OCI-LY3 (cell line): ENCODE data around the gene BTBD1.
"Not testable (repeated sequence)": the region's sequence is repeated elsewhere in the genome, so short reads cannot be mapped to it uniquely, and the experiment has no call there.

ENCODE experiments used
- H2AFZ ChIP-seq: fragments of 200-600, 300-600 bp; shearing (Covaris generic); 2 replicates; pipeline ENCODE4 v1.6.0; 2014; ENCODE audit warnings: antibody characterized with exemption, low read depth, low read length
- H3K27ac ChIP-seq: fragments of 200-600, 300-600 bp; sonication (generic); 2 replicates; pipeline ENCODE4 v1.5.1; 2014; ENCODE audit warnings: mild to moderate bottlenecking, low read length, moderate library complexity, mixed read lengths
- H3K27me3 ChIP-seq: fragments of 200-600, 300-600 bp; sonication (generic); 2 replicates; pipeline ENCODE4 v1.6.1; 2014; ENCODE audit warnings: low read depth, low read length, mixed read lengths
- H3K36me3 ChIP-seq: fragments of 200-600, 300-600 bp; sonication (generic); replicated peaks from 2 replicates; pipeline ENCODE3; 2014; ENCODE audit warnings: low read depth, low read length, mixed read lengths
- H3K4me1 ChIP-seq: fragments of 300-600, 200-600 bp; sonication (generic); 2 replicates; pipeline ENCODE4 v1.6.1; 2014; ENCODE audit warnings: low read length, mixed read lengths
- H3K4me2 ChIP-seq: fragments of 200-600, 300-600 bp; sonication (generic); 2 replicates; pipeline ENCODE4 v1.6.1; 2014; ENCODE audit warnings: low read length, mixed read lengths
- H3K4me3 ChIP-seq: fragments of 300-600, 200-600 bp; sonication (generic); 2 replicates; pipeline ENCODE4 v1.5.1; 2014; ENCODE audit warnings: antibody characterized with exemption, mild to moderate bottlenecking, low read length, moderate library complexity
- H3K79me2 ChIP-seq: fragments of 300-600, 200-600 bp; shearing (Covaris generic); 2 replicates; pipeline ENCODE4 v1.6.1; 2014; ENCODE audit warnings: mild to moderate bottlenecking, low read length, mixed read lengths
- H3K9ac ChIP-seq: fragments of 300-600, 200-600 bp; shearing (Covaris generic); 2 replicates; pipeline ENCODE4 v1.6.0; 2014; ENCODE audit warnings: mild to moderate bottlenecking, low read length, moderate library complexity
- H3K9me3 ChIP-seq: fragments of 200-600, 300-600 bp; shearing (Covaris generic); 2 replicates; pipeline ENCODE4 v1.6.1; 2014; ENCODE audit warnings: low read length, mixed read lengths; ENCODE audit not compliant: insufficient read depth
- H4K20me1 ChIP-seq: fragments of 200-600, 300-600 bp; sonication (generic); 2 replicates; pipeline ENCODE4 v1.6.1; 2016; ENCODE audit warnings: low read length, mixed read lengths; ENCODE audit not compliant: insufficient read depth
- EZH2phosphoT487 ChIP-seq: fragments of 200-600 bp; shearing (Covaris generic); IDR thresholded peaks from 2 replicates; pipeline ENCODE4 v1.6.1; 2018; ENCODE audit warnings: antibody characterized with exemption, mixed run types, low read depth
- TF ChIP-seq, protein P1 (sequence below): fragments of 200-600, 300-600 bp; sonication (generic); IDR thresholded peaks from 2 replicates; pipeline ENCODE4 v1.5.1; 2014; ENCODE audit warnings: antibody characterized with exemption, low read length, low read depth

The BTBD1 gene

DNA sequence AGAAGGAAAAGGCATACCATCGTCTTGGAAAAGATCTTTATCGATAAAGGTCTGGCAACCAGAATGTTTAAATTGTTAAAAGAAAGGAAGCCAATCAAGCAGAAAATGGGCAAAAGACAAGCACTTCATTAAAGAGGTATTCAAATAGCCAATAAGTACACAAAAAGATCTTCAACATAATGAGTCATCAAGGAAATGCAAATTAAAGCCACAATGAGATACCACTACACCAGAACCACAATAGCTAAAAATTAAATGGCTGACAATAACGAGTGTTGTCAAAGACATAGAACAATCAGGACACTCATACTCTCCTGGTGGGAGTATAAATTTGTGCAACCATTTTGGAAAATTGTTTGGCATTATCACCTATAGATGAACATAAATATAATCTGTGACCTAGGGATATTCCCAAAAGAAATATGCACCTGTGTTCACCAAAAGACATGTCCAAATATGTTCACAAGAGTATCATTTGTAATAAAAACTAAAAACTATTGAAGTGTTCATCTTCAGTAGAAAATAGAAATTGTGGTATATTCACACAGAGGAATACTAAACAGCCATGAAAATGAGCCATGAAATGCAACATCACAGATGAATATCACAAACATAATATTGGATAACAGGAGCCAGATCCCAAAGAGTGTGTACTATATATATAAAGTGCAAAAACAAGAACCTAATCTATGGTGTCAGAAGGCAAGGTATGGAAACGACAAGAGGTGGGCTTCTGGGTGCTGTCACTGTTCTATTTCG lies 14.4 kb upstream of the BTBD1 start:
- no peaks in the 10 kb centered on the region for H3K36me3 ChIP-seq
- no peaks in the 10 kb centered on the region for H4K20me1 ChIP-seq
- H3K9ac ChIP-seq, result no peak overlapping the region
- H3K27me3 ChIP-seq, result peaks cover 39% of the 10 kb centered on the region
- H3K4me1 ChIP-seq, result peaks cover 4% of the 10 kb centered on the region
- no peak overlapping the region for H3K4me2 ChIP-seq
- H2AFZ ChIP-seq, result no peak overlapping the region
- no peaks in the 10 kb centered on the region for H3K79me2 ChIP-seq
- no peaks in the 10 kb centered on the region for H3K9me3 ChIP-seq
- no peak overlapping the region for H3K4me3 ChIP-seq
- TF ChIP-seq EZH2phosphoT487, result no peak
- TF ChIP-seq, protein P1, sequence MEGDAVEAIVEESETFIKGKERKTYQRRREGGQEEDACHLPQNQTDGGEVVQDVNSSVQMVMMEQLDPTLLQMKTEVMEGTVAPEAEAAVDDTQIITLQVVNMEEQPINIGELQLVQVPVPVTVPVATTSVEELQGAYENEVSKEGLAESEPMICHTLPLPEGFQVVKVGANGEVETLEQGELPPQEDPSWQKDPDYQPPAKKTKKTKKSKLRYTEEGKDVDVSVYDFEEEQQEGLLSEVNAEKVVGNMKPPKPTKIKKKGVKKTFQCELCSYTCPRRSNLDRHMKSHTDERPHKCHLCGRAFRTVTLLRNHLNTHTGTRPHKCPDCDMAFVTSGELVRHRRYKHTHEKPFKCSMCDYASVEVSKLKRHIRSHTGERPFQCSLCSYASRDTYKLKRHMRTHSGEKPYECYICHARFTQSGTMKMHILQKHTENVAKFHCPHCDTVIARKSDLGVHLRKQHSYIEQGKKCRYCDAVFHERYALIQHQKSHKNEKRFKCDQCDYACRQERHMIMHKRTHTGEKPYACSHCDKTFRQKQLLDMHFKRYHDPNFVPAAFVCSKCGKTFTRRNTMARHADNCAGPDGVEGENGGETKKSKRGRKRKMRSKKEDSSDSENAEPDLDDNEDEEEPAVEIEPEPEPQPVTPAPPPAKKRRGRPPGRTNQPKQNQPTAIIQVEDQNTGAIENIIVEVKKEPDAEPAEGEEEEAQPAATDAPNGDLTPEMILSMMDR, result no peak
- no peak overlapping the region for H3K27ac ChIP-seq

DNA sequence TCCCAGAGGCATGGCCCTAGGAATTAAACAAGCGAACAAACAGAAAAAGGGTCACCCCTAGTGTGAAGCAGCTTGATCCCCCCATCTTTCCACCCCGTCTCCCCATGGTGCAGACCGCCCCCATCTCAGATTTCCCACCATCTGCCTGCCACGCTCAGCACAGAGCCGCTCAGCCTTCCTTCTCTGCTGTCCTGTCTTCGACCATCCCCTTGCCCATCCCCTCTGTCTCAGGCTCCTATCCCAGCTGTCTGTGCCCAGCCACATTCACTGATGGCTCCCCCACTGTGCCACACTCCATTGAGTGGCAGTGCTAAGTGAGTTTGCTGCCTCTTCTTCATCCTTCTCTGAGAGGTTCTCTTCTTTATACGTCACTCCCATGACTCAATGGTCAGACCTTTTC lies 11.7 kb upstream of the BTBD1 start:
- Histone ChIP-seq H3K27me3 (peaks cover 37% of the 10 kb centered on the region), H3K9ac (no peak overlapping the region), H2AFZ (no peak overlapping the region), H3K27ac (no peak overlapping the region), H3K4me2 (no peak overlapping the region), H3K4me3 (no peak overlapping the region), H3K4me1 (no peaks in the 10 kb centered on the region), H3K79me2 (no peaks in the 10 kb centered on the region), H3K9me3 (peaks cover under 1% of the 10 kb centered on the region; the same call in 1 of the 2 replicates), H3K36me3 (no peaks in the 10 kb centered on the region), H4K20me1 (no peaks in the 10 kb centered on the region)
- TF ChIP-seq, protein P1, result no peak
- TF ChIP-seq EZH2phosphoT487, result no peak

DNA sequence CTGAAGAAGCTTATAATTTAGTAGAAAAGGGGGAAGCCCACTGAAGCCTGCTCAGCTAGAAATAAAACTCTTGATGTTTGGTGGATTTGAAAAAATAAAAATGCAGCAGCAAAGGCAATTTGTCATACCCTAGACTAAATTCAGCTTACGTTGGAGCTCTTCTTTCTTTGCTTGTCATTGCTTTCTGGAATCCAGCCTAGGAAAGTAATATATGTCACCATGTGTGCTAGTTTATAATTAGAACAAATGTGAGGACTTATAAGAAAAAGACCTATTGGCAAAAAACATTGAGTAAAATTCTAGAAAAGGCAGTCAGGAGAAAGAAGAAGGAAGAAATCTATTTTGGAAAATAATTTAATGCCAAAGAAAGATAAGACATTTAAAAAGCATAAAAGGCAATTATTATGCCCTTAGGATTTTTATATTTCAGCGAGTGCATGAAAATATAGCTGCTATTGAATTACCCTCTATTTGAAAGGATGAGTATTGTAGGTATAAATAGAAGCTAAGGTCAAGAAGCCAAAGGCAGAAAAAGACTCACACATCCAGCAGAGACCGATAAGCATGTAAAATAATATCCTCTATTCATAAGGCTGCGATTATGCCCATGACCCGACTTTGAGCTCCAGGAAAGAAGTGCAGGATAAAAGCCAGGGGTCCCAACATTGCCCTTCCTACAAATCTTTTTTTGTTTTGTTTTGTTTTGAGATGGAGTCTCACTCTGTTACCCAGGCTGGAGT lies 10.6 kb upstream of the BTBD1 start:
- Histone ChIP-seq H3K9ac (no peak overlapping the region), H2AFZ (no peak overlapping the region), H3K9me3 (peaks cover 8% of the 10 kb centered on the region; the same call in 1 of the 2 replicates), H4K20me1 (no peaks in the 10 kb centered on the region), H3K4me1 (no peaks in the 10 kb centered on the region), H3K27ac (no peak overlapping the region), H3K4me3 (no peak overlapping the region), H3K36me3 (no peaks in the 10 kb centered on the region), H3K79me2 (no peaks in the 10 kb centered on the region), H3K27me3 (peaks cover 37% of the 10 kb centered on the region), H3K4me2 (no peak overlapping the region)
- no peak for TF ChIP-seq EZH2phosphoT487
- TF ChIP-seq, protein P1, result no peak

DNA sequence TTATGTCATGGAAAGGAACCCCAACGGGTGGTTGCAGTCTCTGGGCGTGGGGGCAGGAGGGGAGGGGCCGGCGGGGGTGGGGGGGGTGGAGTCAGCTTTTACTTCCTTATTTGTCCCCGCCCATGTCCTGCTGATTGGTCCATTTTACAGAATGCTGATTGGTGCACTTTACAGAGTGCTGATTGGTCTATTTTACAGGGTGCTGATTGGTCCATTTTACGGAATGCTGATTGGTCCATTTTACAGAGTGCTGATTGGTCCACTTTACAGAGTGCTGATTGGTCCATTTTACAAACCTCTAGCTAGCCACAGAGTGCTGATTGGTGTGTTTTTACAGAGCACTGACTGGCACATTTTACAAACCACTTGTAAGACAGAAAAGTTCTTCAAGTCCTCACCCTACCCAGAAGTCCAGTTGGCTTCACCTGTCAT lies 2.2 kb upstream of the BTBD1 start:
- not testable (repeated sequence) for H3K4me3 ChIP-seq, H3K9ac ChIP-seq, H3K36me3 ChIP-seq, H2AFZ ChIP-seq, H3K27me3 ChIP-seq, H3K9me3 ChIP-seq, H3K4me2 ChIP-seq, H3K27ac ChIP-seq
- peaks cover 25% of the 10 kb centered on the region for H3K4me1 ChIP-seq
- peaks cover 28% of the 10 kb centered on the region for H3K79me2 ChIP-seq
- H4K20me1 ChIP-seq, result peaks cover 16% of the 10 kb centered on the region
